Hepatocyte (in vitro differentiated cells): ENCODE results near the gene COL7A1.
"Not testable (repeated sequence)": the region's sequence is repeated elsewhere in the genome, so short reads cannot be mapped to it uniquely, and the experiment has no call there.

Experiments used
- CTCF ChIP-seq: fragments of 200-600 bp; sonication (generic); IDR thresholded peaks from 2 replicates; pipeline ENCODE4 v1.5.1; 2016; ENCODE audit warnings: antibody characterized with exemption, mild to moderate bottlenecking; ENCODE audit not compliant: poor library complexity
- EZH2 ChIP-seq: fragments of 200-600 bp; sonication (generic); IDR thresholded peaks from 2 replicates; pipeline ENCODE4 v1.6.1; 2016; ENCODE audit warnings: antibody characterized with exemption, mild to moderate bottlenecking, borderline replicate concordance
- EZH2phosphoT487 ChIP-seq: fragments of 200-600 bp; sonication (generic); IDR thresholded peaks from one replicate; pipeline ENCODE4 v1.6.1; 2018; ENCODE audit warnings: antibody characterized with exemption, mild to moderate bottlenecking, low read depth, moderate library complexity; ENCODE audit not compliant: unreplicated experiment, severe bottlenecking

- TF ChIP-seq CTCF, EZH2, EZH2phosphoT487: not testable (repeated sequence)
Observed at GRCh38 chr3:48551651-48552050, 43.5 kb downstream of the COL7A1 start.
